GM12873 (cell line): ENCODE data around the gene MYRF.
A peak's percentile ranks its signal among the peaks of the same experiment; 100 is the strongest.

Experiments used
- CTCF ChIP-seq: IDR thresholded peaks from 2 replicates; pipeline ENCODE4 v1.5.1; 2012; ENCODE audit warnings: low read depth, mild to moderate bottlenecking, moderate library complexity, low read length, control low read depth; ENCODE audit not compliant: insufficient read depth; ENCODE audit errors: missing control alignments

The MYRF gene

GRCh38 chr11:61752117-61752924, at the start of gene MYRF:
Gene MYRF (plus strand): TSS chr11:61752636. CDS start chr11:61752745, 109 bp downstream.
- TF ChIP-seq CTCF, result peak; percentile 50

GRCh38 chr11:61702701-61703312, 49.6 kb upstream of the MYRF start:
- no peak for TF ChIP-seq CTCF

- no peak for TF ChIP-seq CTCF
Measured at GRCh38 chr11:61704838-61705237, 47.6 kb upstream of the MYRF start.

GRCh38 chr11:61706452-61707400, 45.7 kb upstream of the MYRF start:
- no peak for TF ChIP-seq CTCF

- TF ChIP-seq CTCF, result no peak
Measured at GRCh38 chr11:61707574-61707973, 44.9 kb upstream of the MYRF start.

- no peak for TF ChIP-seq CTCF
Measured at GRCh38 chr11:61709110-61709509, 43.3 kb upstream of the MYRF start.

GRCh38 chr11:61709572-61709971, 42.9 kb upstream of the MYRF start:
- no peak for TF ChIP-seq CTCF
